H9 (cell line): ENCODE data around the gene SLC46A2. TPM values are rescaled to one million over a fixed set of nuclear protein-coding genes. Genes with fewer than 3 reads are reported as not detected.

Experiments
- DNase-seq: peaks from one replicate; pipeline ENCODE4 v3.0.0-alpha.2; 2017
- H2AFZ ChIP-seq: one replicate; pipeline ENCODE4 v1.6.1; 2013; ENCODE audit warnings: mild to moderate bottlenecking, low read length, control low read depth, moderate library complexity
- H2AK5ac ChIP-seq: 2 replicates; pipeline ENCODE4 v1.6.1; 2013; ENCODE audit warnings: low read length, control low read depth, mixed read lengths; ENCODE audit not compliant: insufficient read length
- H2BK120ac ChIP-seq: one replicate; pipeline ENCODE4 v1.6.1; 2013; ENCODE audit warnings: low read depth, mild to moderate bottlenecking, low read length, control low read depth, inconsistent platforms; ENCODE audit not compliant: poor library complexity, severe bottlenecking
- H2BK12ac ChIP-seq: 2 replicates; pipeline ENCODE4 v1.6.1; 2013; ENCODE audit warnings: low read length, control low read depth, mixed read lengths, low read depth; ENCODE audit not compliant: insufficient read length
- H2BK15ac ChIP-seq: 2 replicates; pipeline ENCODE4 v1.6.1; 2013; ENCODE audit warnings: low read depth, low read length, control low read depth
- H2BK20ac ChIP-seq: one replicate; pipeline ENCODE4 v1.6.1; 2013; ENCODE audit warnings: low read depth, mild to moderate bottlenecking, low read length, control low read depth, inconsistent platforms; ENCODE audit not compliant: poor library complexity, severe bottlenecking
- H2BK5ac ChIP-seq: 2 replicates; pipeline ENCODE4 v1.6.1; 2013; ENCODE audit warnings: low read length, control low read depth, mixed read lengths; ENCODE audit not compliant: insufficient read length
- H3K14ac ChIP-seq: 2 replicates; pipeline ENCODE4 v1.6.1; 2013; ENCODE audit warnings: low read length, control low read depth; ENCODE audit not compliant: insufficient read depth
- H3K18ac ChIP-seq: 2 replicates; pipeline ENCODE4 v1.6.1; 2013; ENCODE audit warnings: low read depth, mild to moderate bottlenecking, mixed read lengths, low read length, control low read depth; ENCODE audit not compliant: insufficient read length
- H3K23ac ChIP-seq: 2 replicates; pipeline ENCODE4 v1.6.1; 2013; ENCODE audit warnings: low read length, control low read depth, mixed read lengths, low read depth; ENCODE audit not compliant: insufficient read length
- H3K23me2 ChIP-seq: 2 replicates; pipeline ENCODE4 v1.6.1; 2013; ENCODE audit warnings: low read depth, mild to moderate bottlenecking, mixed read lengths, low read length, control low read depth; ENCODE audit not compliant: insufficient read length, poor library complexity, severe bottlenecking
- H3K27ac ChIP-seq: 2 replicates; pipeline ENCODE4 v1.5.1; 2013; ENCODE audit warnings: low read length, control low read depth, mixed read lengths, low read depth; ENCODE audit not compliant: insufficient read length
- H3K27me3 ChIP-seq: 2 replicates; pipeline ENCODE4 v1.6.1; 2013; ENCODE audit warnings: low read length, control low read depth, inconsistent platforms; ENCODE audit not compliant: insufficient read depth
- H3K4ac ChIP-seq: 2 replicates; pipeline ENCODE4 v1.6.1; 2013; ENCODE audit warnings: low read depth, mild to moderate bottlenecking, control low read depth, inconsistent platforms, low read length, moderate library complexity
- H3K4me1 ChIP-seq: 2 replicates; pipeline ENCODE4 v1.6.1; 2013; ENCODE audit warnings: low read length, control low read depth, inconsistent platforms; ENCODE audit not compliant: insufficient read depth
- H3K4me2 ChIP-seq: 2 replicates; pipeline ENCODE4 v1.6.1; 2013; ENCODE audit warnings: low read length, control low read depth, mixed read lengths; ENCODE audit not compliant: insufficient read length, insufficient read depth
- H3K56ac ChIP-seq: 2 replicates; pipeline ENCODE4 v1.6.1; 2013; ENCODE audit warnings: low read depth, mild to moderate bottlenecking, mixed read lengths, low read length, control low read depth; ENCODE audit not compliant: insufficient read length
- H3K79me1 ChIP-seq: 2 replicates; pipeline ENCODE4 v1.6.1; 2013; ENCODE audit warnings: low read depth, mild to moderate bottlenecking, moderate library complexity, low read length, control low read depth, inconsistent platforms; ENCODE audit not compliant: insufficient read depth, poor library complexity, severe bottlenecking
- H3K79me2 ChIP-seq: 2 replicates; pipeline ENCODE4 v1.6.1; 2013; ENCODE audit warnings: low read length, control low read depth, inconsistent platforms; ENCODE audit not compliant: insufficient read depth
- H3K9ac ChIP-seq: 2 replicates; pipeline ENCODE4 v1.6.1; 2013; ENCODE audit warnings: low read length, control low read depth, mixed read lengths; ENCODE audit not compliant: insufficient read length; ENCODE audit errors: extremely low read depth
- H3K9me3 ChIP-seq: one replicate; pipeline ENCODE4 v1.6.1; 2013; ENCODE audit warnings: low read depth, low read length, inconsistent platforms; ENCODE audit not compliant: control insufficient read depth
- H3T11ph ChIP-seq: one replicate; pipeline ENCODE4 v1.6.1; 2013; ENCODE audit warnings: mild to moderate bottlenecking, low read length, control low read depth, inconsistent platforms
- H4K20me1 ChIP-seq: one replicate; pipeline ENCODE4 v1.6.1; 2013; ENCODE audit not compliant: control insufficient read depth, insufficient read length, insufficient read depth
- H4K5ac ChIP-seq: 2 replicates; pipeline ENCODE4 v1.6.1; 2013; ENCODE audit warnings: low read depth, mild to moderate bottlenecking, mixed read lengths, low read length, control low read depth; ENCODE audit not compliant: insufficient read length
- H4K8ac ChIP-seq: replicated peaks from 2 replicates; pipeline ENCODE4 v1.6.1; 2013; ENCODE audit warnings: low read length, control low read depth, mixed read lengths, low read depth; ENCODE audit not compliant: insufficient read length
- H4K91ac ChIP-seq: 2 replicates; pipeline ENCODE4 v1.6.1; 2013; ENCODE audit warnings: low read depth, mild to moderate bottlenecking, moderate library complexity, mixed read lengths, low read length, control low read depth; ENCODE audit not compliant: insufficient read length
- H3K27ac Mint-ChIP-seq, 3 experiments: 2 replicates in 2 of 3; 3 replicates in 1 of 3; pipeline ENCODE4 v1.8.0; 2020 to 2021; ENCODE audit warnings: mixed read lengths in 3 of 3, mild to moderate bottlenecking in 1 of 3, moderate library complexity in 1 of 3
- H3K27me3 Mint-ChIP-seq: 2 replicates; pipeline ENCODE4 v1.8.0; 2021; ENCODE audit warnings: low read depth, mild to moderate bottlenecking, moderate library complexity, mixed read lengths
- H3K36me3 Mint-ChIP-seq, 3 experiments: 2 replicates in 2 of 3; 3 replicates in 1 of 3; pipeline ENCODE4 v1.8.0; 2020 to 2021; ENCODE audit warnings: low read depth in 3 of 3, mixed read lengths in 3 of 3; ENCODE audit not compliant: insufficient read depth in 1 of 3
- H3K4me1 Mint-ChIP-seq, 2 experiments: 2 replicates each; pipeline ENCODE4 v1.8.0; 2020; ENCODE audit warnings: mixed read lengths in 2 of 2
- H3K4me3 Mint-ChIP-seq, 2 experiments: 2 replicates in 1 of 2; 3 replicates in 1 of 2; pipeline ENCODE4 v1.8.0; 2020 to 2021; ENCODE audit warnings: mild to moderate bottlenecking in 2 of 2, mixed read lengths in 2 of 2, moderate library complexity in 1 of 2
- H3K9me3 Mint-ChIP-seq, 2 experiments: 2 replicates in 1 of 2; 3 replicates in 1 of 2; pipeline ENCODE4 v1.8.0; 2020; ENCODE audit warnings: mild to moderate bottlenecking in 2 of 2, mixed read lengths in 2 of 2, moderate library complexity in 1 of 2
- CTCF ChIP-seq: fragments of 200-600 bp; sonication (generic); conservative IDR thresholded peaks from 3 replicates; pipeline ENCODE4 v1.8.0; 2021; ENCODE audit warnings: antibody characterized with exemption, mild to moderate bottlenecking
- WGBS: extraction: QIAGEN DNeasy Blood & Tissue Kit; methylation state at CpG from one replicate; pipeline ENCODE4 v1.1.7; 2013; ENCODE audit warnings: missing lambda C conversion rate, low lambda C conversion rate, mixed read lengths; ENCODE audit not compliant: insufficient read length; ENCODE audit errors: extremely low coverage; 5-methylcytosine and 5-hydroxymethylcytosine counted together
- total RNA-seq: library from RNA; stranded (reverse); gene quantifications from 2 replicates; pipeline ENCODE4 v1.2.1, GENCODE V29; 2021

SLC46A2 gene
- total RNA-seq, 1 experiment from 2014 or later: not detected

GRCh38 chr9:112870556-112870955 lies 20.1 kb downstream of the SLC46A2 start:
- H3K79me2 ChIP-seq: no peaks in the 10 kb centered on the region
- H3K27ac ChIP-seq: no peak overlapping the region
- peaks cover 9% of the 10 kb centered on the region; the same call in 1 of the 2 replicates for H3K4me1 ChIP-seq
- Mint-ChIP-seq H3K9me3 (peaks cover 0 to 5% of the 10 kb centered on the region in 2 experiments; a peak in 3 of 5 replicates), H3K27me3 (no peaks in the 10 kb centered on the region), H3K27ac (no peak overlapping the region), H3K4me3 (no peak overlapping the region), H3K4me1 (peaks cover 19 to 26% of the 10 kb centered on the region in 2 experiments), H3K36me3 (peaks cover 8 to 24% (median 19%) of the 10 kb centered on the region in 3 experiments)
- H3K56ac ChIP-seq: no peak overlapping the region
- H2BK12ac ChIP-seq: no peak overlapping the region
- H2AK5ac ChIP-seq: no peak overlapping the region
- no peak for TF ChIP-seq CTCF
- H3K18ac ChIP-seq: no peak overlapping the region
- no peak overlapping the region for H3K4me2 ChIP-seq
- H4K8ac ChIP-seq: no peak overlapping the region
- H2BK15ac ChIP-seq: no peak overlapping the region
- H3K14ac ChIP-seq: no peak overlapping the region
- no peak overlapping the region for H4K5ac ChIP-seq
- H3K4ac ChIP-seq: no peak overlapping the region
- no CpG with 5 or more reads among the region's 6 CpGs for WGBS
- H4K91ac ChIP-seq: no peak overlapping the region
- no peaks in the 10 kb centered on the region for H3K9me3 ChIP-seq
- no peak overlapping the region for H2AFZ ChIP-seq
- H3K23me2 ChIP-seq: no peaks in the 10 kb centered on the region
- no peak overlapping the region for H3K9ac ChIP-seq
- no peaks in the 10 kb centered on the region for H3K79me1 ChIP-seq
- no peaks in the 10 kb centered on the region for H4K20me1 ChIP-seq
- no peak overlapping the region for H2BK120ac ChIP-seq
- H2BK20ac ChIP-seq: no peak overlapping the region
- H3K27me3 ChIP-seq: no peaks in the 10 kb centered on the region
- DNase-seq: no peak
- H2BK5ac ChIP-seq: no peak overlapping the region
- no peak overlapping the region for H3K23ac ChIP-seq
- H3T11ph ChIP-seq: no peak overlapping the region
